Muscle of arm (tissue), 12 donors: Measurements from ENCODE around the gene GIMD1. TPM values are rescaled to one million over a fixed set of nuclear protein-coding genes. Genes with fewer than 3 reads are reported as not detected.
"Not testable (repeated sequence)": the region's sequence is repeated elsewhere in the genome, so short reads cannot be mapped to it uniquely, and the experiment has no call there.

Experiments
- DNase-seq: peaks from one replicate; pipeline ENCODE4 v3.0.0-alpha.2; 2013
- polyA plus RNA-seq, 12 donors: library from polyadenylated mRNA; unstranded; fragments of 120-200 nt; gene quantifications; one replicate each; pipeline ENCODE4 v1.2.1, GENCODE V29; 2013; ENCODE audit not compliant: insufficient read length in 12 of 12

The GIMD1 gene
- polyA plus RNA-seq, 12 donors = 0.18 TPM; not detected in 11

DNA sequence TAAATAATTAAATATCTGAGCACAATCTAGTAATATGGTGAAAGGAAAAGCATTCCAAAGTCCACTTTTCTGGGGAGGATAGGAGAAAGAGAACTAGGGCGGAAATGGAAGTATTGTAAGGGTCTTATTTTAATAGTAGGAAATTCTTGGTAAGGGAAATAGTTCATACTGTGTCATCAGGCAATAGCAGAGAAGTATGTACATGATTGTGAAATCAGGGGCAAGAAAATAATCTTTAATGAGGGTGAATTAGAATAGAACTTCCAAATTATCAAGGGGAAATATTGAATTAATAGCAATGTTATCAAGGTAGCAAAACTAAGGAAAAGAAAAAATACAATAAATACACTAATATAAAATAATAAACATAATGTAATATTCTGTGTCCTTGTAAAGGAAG is 14.8 kb downstream of the GIMD1 start:
- no peak for DNase-seq

GRCh38 chr4:106351016-106351415 is 17.6 kb downstream of the GIMD1 start:
- no peak for DNase-seq

GRCh38 chr4:106347167-106347566 is 21.4 kb downstream of the GIMD1 start:
- no peak for DNase-seq

GRCh38 chr4:106344647-106344970 is 24.0 kb downstream of the GIMD1 start:
- no peak for DNase-seq

DNA sequence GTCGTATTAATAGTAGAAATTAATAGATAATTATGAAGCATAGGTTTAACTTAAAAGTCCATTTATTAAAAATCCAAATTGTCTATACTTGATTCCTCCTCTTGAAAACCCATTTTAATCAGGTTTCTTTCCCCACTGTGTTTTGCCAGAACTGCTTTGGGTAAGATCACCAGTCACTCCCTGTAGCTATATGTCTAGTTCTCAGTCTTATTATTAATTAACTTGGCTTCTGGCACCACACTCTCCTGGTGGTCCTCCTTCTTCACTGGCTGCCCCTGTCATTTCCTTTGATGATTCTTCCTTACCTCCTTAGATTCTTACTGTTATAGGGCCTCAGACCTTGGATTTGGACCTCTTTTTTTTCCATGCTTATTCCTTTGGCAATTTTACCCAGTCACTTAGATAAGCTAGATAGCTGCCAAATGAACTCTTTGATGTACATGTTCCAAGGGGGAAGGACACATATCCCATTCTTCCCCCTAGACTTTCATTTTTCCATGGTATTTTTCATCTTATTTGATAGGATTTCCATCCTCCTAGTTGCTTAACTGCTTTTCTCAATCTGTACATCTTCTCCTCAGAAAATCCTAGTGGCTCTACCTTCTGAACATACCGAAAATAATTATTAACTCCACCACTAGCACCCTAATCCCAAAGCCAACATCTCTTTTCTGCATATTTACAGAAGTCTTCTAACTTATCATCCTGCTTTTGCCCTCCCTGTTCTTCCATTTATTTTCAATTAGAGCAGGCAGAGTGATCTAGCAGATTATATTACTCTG is 24.5 kb downstream of the GIMD1 start:
- no peak for DNase-seq

DNA sequence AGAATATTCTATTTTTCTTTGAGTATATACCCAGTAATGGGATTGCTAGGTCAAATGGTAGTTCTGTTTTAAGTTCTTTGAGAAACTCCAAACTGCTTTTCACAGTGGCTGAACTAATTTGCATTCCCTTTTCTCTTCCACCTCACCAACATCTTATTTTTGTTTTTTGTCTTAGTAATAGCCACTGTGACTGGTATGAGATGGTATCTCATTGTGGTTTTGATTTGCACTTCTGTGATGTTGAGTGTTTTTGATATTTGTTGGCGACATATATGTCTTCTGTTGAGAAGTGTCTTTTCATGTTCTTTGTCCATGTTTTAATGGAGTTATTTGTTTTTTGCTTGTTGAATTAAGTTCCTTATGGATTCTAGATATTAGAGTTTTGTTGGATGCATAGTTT is 27.8 kb downstream of the GIMD1 start:
- DNase-seq = no peak

GRCh38 chr4:106339431-106339830 is 29.1 kb downstream of the GIMD1 start:
- no peak for DNase-seq

DNA sequence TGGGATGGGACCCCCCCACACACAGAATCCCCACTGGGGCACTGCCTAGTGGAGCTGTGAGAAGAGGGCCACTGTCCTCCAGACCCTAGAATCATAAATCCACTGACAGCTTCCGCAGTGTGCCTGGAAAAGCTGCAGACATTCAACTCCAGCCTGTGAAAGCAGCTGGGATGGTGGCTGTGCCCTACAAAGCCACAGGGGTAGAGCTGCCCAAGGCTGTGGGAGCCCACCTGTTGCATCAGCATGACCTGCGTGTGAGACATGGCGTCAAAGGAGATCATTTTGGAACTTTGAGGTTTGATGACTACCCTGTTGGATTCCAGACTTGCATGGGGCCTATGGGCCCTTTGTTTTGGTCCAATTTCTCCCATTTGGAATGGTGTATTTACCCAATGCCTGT is 29.9 kb downstream of the GIMD1 start:
- no peak for DNase-seq

DNA sequence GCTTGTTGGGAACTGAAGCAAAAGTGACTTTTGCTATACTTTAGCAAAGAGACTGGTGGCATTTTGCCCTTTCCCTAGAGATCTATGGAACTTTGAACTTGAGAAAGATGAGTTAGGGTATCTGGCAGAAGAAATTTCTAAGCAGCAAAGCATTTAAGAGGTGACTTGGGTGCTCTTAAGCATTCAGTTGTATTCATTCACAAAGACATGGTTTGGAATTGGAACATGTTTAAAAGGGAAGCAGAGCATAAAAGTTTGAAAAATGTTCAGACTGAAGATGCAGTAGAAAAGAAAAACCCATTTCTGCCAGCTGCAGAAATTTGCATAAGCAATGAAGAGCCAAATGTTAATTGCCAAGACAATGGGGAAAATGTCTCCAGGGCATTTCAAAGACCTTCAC is 30.7 kb downstream of the GIMD1 start:
- DNase-seq = no peak

- DNase-seq = no peak
These were observed 32.0 kb downstream of the GIMD1 start for GRCh38 chr4:106336618-106337017.

GRCh38 chr4:106334741-106335470 is 33.7 kb downstream of the GIMD1 start:
- DNase-seq = peak; percentile 18

- no peak for DNase-seq
These were observed 35.4 kb downstream of the GIMD1 start for GRCh38 chr4:106333186-106333585.

GRCh38 chr4:106329041-106329618 is 39.4 kb downstream of the GIMD1 start:
- peak; percentile 23 for DNase-seq

GRCh38 chr4:106325800-106326199 is 42.8 kb downstream of the GIMD1 start:
- no peak for DNase-seq

DNA sequence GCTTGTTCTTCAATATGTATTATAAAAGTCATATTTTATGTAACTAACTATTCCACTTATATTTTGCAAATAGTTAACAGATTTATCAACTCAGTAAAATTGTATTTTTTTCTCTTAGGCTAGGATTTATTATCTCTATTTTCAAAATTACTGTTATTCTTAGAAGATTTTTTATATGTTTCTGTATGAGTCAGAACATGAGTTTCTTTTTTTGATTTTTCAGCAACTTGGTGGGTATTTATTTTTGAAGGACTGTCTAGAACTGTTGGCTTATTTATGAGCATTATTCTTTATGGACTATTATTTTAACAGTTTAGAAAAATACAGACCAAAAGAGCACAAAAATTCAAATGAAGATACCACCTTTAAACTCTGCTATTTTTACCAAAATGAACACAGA is 45.5 kb downstream of the GIMD1 start:
- no peak for DNase-seq

GRCh38 chr4:106321814-106322213 is 46.8 kb downstream of the GIMD1 start:
- not testable (repeated sequence) for DNase-seq

DNA sequence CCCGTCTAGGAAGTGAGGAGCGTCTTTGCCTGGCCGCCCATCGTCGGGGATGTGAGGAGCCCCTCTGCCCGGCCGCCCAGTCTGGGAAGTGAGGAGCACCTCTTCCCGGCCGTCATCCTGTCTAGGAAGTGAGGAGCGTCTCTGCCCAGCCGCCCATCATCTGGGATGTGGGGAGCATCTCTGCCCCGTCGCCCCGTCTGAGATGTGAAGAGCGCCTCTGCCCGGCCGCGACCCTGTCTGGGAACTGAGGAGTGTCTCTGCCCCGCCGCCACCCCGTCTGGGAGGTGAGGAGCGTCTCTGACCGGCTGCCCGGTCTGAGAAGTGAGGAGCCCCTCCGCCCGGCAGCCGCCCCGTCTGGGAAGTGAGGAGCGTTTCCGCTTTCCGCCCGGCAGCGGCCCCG is 47.4 kb downstream of the GIMD1 start:
- DNase-seq = not testable (repeated sequence)

DNA sequence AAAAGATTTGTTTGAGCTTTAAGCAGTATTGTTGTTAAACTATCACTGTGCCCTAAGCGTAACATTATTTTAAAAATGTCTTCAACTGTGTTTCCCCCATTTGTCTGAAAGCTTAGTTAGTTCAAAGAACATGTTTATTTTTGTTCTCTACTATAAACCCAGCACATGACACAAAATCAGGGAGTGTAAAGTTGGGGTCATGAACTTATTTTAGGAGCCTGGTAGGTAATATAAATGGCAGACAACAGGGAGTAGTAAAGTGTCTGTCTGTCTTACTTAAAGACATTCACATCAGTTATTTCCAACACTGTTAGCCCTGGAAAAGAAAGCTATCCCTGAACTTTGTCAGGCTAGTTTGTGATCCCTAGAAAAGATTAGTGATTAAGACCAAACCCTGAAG is 48.3 kb downstream of the GIMD1 start:
- DNase-seq = no peak

- no peak for DNase-seq
These were observed 50.1 kb downstream of the GIMD1 start for GRCh38 chr4:106318511-106318910.

DNA sequence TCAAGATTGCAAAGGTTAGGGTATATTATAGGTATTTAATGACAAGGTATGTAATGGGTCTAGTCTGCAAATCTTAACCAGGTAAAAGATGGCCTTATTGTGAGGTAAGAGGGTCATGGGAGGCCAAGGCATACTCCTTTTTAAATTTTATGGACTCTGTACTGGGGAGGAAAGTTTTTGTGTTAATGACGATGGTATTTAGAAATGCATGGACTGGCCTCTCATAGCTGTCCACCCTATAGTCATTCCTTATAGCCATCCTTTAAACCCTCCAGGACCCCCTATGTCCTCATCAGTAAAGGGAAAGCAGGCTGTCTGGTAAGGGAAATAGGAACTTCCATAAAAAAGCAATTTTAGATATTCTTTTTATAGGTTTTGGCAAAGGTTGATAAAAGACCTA is 50.8 kb downstream of the GIMD1 start:
- no peak for DNase-seq

DNA sequence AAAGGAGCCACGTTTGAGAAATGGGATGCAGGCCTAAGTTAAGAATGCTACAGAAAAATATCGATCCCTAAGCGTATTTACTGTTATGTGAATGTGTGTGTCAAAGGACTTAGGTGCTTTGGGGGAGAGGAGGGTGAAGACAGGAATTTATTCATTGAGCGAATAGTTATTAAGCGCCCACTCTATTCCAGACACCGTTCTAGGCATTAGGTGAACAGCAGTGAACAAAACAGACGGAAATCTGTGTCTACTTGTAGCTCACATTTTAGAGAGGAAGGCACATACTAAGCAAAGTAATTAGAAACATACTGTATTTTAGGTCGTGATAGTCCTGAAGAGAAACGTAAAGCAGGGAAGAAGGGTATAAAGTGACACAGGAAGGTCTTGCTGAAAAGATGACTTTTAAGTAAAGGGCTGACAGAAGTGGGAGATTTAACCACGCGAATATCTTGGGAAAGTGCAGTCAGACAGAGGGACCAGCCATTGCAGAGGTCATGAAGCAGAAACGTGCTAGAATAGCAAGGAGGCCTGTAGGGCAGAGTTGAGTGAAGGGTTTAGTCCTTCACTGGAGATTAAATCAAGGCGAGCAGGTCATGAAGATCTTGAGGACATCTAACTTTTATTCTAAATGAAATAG is 51.7 kb downstream of the GIMD1 start:
- no peak for DNase-seq

GRCh38 chr4:106315968-106316772 is 52.4 kb downstream of the GIMD1 start, which contains the start of the genes AIMP1 and TBCK:
Gene AIMP1 (plus strand): TSS chr4:106316550. CDS start chr4:106325010, 8,460 bp downstream.
Gene TBCK (minus strand): TSS chr4:106316209. CDS start chr4:106308960, 7,249 bp downstream.
- peak; percentile 97 for DNase-seq
